Thyroid gland (tissue), 4 donors: Measurements from ENCODE around the gene CPT1A.

Source experiments
- POLR2A ChIP-seq, 2 donors: fragments of 450-650 bp; IDR thresholded peaks; one replicate each; pipeline ENCODE4 v1.6.1; 2017; ENCODE audit warnings: antibody characterized with exemption in 2 of 2, mild to moderate bottlenecking in 2 of 2, moderate library complexity in 1 of 2
- TF ChIP-seq, protein P1 (sequence below), 6 experiments: fragments of 200-600 bp in 3 of 6; fragments of 450-650 bp in 3 of 6; sonication (generic) in 3 of 6; IDR thresholded peaks; one replicate each; pipeline ENCODE4 v1.5.1; 2016 to 2019; ENCODE audit warnings: antibody characterized with exemption in 6 of 6, mild to moderate bottlenecking in 2 of 6, inconsistent platforms in 1 of 6, moderate library complexity in 1 of 6

DNA sequence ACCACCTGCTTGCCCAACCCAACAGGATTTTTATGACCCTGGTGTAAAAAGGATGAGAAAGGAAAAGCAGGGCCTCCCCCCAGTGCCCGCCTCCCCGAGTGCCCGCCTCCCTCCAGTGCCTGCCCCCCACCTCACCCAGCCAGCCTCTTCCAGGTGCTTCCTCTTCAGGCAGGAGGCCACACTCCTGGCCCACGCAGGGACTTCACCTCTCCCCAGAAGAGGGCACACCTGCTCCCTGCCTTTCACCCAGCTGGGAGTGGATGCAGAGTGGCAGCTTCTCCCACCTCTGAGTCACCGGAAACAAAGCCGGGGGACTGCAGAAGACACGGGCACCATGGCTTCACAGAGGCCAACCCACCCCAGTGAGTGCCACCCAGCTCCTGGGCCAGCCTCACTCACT, 16.1 kb downstream of the CPT1A start:
- TF ChIP-seq, protein P1, sequence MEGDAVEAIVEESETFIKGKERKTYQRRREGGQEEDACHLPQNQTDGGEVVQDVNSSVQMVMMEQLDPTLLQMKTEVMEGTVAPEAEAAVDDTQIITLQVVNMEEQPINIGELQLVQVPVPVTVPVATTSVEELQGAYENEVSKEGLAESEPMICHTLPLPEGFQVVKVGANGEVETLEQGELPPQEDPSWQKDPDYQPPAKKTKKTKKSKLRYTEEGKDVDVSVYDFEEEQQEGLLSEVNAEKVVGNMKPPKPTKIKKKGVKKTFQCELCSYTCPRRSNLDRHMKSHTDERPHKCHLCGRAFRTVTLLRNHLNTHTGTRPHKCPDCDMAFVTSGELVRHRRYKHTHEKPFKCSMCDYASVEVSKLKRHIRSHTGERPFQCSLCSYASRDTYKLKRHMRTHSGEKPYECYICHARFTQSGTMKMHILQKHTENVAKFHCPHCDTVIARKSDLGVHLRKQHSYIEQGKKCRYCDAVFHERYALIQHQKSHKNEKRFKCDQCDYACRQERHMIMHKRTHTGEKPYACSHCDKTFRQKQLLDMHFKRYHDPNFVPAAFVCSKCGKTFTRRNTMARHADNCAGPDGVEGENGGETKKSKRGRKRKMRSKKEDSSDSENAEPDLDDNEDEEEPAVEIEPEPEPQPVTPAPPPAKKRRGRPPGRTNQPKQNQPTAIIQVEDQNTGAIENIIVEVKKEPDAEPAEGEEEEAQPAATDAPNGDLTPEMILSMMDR (IDR thresholded peaks at IDR 0.05) = peak in 2 of 6 experiments; percentile 22 to 27
- no peak for TF ChIP-seq POLR2A (IDR thresholded peaks at IDR 0.05)
